ENCODE data around the gene CYTIP.

CYTIP gene

DNA sequence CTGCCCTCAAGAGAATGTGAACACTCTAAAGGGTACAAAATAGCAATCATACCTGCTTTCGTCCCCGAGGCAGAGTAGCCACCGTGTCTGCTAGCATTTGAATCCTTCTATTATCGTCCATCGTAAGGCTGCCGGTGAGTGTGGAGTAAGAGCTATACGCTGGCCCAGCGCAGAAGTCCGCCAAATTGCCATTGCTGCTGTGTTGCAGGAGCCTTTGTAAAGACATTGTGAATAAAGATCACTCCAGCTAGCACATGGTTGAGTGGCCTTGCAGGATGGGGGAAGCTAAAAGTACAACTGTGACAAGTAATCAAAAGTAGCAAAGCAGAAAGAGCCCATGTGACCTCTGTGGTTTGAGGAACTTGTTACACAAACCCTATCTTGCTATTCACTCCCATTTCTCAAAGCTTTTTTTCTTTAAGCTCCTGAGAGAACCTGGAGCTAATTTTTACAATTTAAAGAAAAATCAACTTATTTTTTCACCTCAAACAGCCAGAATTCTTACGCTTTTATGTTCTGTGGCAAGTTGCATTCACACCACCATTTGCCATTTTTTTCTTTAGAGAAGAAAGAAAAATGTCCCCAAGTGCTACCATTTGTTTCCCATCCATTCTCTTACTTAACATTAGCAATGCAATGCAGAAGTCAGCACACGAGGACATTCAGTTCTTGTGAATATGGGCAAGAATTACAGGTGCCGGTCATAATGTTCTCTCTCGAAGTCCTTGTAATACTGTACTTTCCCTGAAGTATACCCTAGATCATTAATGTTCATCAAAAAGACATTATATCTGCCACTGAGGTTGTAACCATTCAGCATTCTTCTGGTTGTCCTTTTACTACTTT lies at the start of gene CYTIP:
CYTIP (minus strand) TSS at position 295 of the 846 bp plus-strand sequence; CDS start at position 226, 69 bp downstream.
- no peak for DNase-seq (ENCODE audit: low spot score)

DNA sequence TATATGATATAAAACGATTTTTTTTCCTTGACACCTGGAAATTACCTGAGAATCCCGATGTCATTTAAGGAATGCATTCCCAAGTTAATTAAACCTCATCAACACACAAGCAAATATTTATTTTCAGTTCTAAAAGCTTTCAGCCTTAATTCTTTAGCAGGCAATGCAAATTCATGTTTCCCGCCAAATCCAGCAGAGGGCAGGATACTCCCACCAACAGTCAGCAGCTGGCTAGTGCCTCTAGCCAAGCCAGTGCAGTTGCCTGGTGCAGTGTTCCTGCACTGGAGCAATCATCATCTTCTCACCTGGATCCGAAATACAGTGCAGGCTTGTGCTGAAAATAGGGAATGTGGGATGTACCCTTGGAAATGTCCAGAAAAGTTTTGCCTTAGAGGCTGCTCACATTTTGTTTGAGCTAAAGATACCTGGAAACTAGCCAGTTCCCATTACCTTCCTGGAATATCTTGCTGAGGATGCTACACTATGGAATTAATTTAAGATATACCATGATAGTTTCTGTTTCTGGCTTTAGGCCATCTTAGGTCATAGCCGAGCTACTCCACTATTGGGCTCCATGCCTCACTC lies 48.4 kb upstream of the CYTIP start:
- DNase-seq (ENCODE audit: low spot score) = peak; percentile 78

DNA sequence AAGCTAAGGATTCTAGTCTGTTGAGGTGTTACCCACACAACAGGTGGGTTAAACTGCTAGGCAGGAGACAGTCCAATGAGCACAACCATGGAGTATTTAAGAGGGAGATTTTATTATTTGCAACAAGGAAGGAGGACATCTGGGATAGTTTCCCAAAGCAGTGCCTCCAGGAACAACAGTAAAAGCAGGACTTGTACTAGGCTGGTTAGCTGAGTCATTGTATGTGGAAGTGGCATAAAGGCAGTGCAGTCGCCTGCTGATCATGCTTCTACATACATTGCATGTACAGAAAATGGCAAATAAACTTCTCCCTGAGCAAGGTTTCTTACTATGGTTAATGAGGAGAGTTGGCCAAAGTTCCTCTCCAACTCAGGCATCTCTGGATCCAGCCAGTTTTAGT lies 46.1 kb upstream of the CYTIP start:
- no peak for DNase-seq (ENCODE audit: low spot score)

DNA sequence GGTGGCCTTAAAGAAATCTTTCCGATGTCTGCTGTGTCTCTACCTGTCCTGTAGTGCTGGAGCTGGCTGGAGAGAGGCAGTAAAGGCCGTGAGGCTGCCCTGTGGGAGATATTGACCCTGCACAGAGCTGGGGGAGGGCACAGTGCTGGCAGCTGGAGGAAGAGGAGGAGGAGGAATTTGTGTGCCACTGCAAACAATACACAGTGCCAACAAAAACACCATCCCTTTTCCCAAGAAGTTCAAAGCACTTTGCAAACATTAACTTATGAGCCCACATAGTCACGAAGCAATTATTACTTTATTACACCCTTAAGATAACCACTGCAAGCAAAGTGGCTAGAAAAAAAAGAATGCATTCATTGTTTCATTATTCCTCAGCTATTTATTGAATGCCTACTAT lies 45.0 kb upstream of the CYTIP start:
- no peak for DNase-seq (ENCODE audit: low spot score)

DNA sequence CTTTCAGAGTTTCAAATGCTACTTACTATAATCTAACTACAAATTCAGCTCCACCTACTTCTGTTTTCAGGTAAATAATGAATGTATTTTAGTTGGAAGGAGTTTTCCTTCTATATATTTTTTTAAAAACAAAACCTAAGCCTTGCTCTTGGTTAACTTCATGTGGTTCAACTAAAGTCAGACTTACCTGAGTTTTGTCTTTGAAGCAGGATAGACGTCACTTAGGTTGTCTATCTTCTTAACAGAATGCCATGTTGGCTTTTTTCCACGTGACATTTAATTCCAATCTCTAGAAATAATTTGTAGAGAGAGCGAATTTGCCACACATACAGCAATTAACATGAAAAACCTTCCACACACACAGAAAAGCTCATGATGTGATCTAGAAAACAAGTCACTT lies 43.9 kb upstream of the CYTIP start:
- DNase-seq (ENCODE audit: low spot score) = no peak

DNA sequence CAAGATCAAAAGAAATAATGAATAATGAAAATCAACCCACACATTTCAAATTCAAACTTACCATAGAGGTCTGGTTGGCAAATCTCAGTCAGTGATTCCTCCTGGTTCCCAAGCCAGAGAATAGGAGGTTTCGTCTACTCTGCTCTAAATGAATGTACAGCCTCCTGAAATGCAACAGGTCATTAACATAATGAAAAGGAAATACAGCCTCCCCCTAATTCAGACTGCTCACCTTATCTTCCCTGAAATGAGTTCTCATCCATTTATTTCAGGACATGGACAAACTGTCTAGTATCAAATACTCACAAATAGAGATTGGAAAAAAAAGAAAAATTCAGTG lies 43.4 kb upstream of the CYTIP start:
- no peak for DNase-seq (ENCODE audit: low spot score)

DNA sequence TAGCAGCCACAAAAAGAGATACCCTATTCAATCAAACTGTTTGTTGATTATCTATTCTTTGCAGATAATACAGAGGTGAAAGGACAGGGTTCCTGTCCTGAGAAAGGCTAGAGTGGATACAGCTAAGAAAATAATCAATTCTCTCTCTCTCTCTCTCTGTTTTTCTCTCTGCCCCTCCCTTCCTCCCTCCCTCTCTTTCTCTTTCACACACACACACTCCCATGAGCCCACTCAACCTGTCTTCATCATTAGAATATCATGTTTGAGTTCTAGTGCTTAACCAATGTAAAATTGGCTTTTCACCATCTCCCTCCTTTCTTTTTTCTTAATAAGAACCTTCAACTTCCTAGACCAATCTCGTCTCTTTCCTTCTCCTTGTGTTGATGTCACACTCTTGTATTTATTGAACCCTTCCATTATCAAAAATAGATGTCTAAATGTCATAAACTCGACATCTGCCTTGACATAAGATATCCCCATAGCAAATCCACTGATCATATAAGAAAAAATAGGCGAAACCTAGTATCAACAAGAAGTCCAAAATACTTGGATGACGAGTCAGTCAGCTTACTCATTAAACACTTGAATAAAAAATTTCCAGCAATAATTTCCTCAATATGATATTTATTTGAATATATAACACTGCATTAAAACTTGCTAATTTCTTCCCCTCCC lies 42.8 kb upstream of the CYTIP start:
- no peak for DNase-seq (ENCODE audit: low spot score)

DNA sequence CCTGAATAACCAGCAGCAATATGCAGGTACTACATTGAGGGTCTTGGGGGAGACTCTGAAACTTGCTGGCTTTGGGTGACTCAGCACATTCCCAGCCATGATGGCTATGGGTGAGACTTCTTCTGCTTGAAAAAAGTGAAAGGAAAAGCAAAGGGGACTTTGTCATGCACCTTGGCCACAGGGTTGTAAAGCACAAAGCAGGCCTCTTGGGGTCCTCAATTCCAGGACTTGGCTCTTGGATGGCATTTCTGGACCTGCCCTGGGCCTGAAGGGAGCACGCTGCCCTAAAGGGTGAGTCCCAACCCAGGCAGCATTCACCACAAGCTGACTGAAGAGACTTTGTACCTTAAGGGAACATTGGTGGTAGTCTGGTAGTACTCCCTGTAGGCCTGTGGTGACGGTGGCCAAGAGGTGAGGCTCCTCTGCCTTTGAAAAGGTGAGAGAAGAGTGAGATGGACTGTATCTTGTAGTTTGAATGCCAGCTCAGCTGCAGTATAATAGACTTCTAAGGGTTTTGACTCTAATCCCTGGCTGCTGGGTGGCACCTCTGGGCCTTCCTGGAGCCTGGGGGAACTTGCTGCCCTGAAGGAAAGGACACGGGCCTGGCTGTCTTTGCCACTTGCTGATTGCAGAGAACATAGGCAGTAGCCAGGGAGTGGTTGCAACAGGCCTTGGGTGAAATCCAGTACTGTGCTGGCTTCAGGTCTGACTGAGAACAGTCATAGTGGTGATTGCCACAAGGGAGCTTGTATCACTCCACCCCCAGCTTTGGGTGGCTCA lies 36.5 kb upstream of the CYTIP start:
- DNase-seq (ENCODE audit: low spot score) = peak; percentile 73

DNA sequence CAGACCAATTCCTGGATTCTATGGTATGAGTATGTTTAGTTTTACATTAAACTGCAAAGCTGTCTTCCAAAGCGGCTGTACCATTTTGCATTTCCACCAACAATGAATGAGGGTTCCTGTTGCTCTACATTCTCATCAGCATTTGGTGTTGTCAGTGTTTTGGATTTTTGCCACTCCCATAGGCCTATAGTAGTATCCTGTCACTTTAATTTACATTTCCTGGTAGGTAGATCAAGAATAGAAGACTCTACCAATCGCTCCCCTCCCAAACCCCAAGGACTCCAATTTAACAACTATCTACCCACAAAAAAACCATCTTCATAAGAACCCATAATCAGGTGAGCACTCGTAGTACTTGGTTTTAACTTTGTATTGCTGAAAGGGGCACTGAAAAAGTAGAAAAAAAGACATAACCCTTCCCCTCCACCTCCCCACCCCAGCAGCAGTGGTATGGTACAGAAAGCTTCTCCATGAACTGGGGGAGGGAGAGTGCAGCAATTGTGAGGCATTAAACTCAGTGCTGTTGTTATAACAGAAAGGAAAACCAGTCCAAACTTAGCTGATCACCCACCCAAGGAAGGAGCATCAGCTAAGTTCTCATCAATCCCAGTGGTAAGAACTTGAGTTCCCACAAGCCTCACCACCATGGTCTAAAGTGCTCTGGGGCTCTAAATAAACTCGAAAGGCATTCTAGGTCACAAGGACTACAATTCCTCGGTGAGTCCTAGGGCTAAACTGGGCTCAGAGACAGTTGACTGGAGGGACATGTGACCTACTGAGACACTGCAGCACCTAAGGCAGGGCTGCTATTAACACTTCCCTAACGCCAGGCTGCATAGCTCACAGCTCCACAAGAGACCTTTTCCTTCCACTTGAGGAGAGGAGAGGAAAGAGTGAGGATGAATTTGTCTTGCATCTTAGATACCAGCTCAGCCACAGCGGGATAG lies 35.5 kb upstream of the CYTIP start:
- DNase-seq (ENCODE audit: low spot score) = no peak

DNA sequence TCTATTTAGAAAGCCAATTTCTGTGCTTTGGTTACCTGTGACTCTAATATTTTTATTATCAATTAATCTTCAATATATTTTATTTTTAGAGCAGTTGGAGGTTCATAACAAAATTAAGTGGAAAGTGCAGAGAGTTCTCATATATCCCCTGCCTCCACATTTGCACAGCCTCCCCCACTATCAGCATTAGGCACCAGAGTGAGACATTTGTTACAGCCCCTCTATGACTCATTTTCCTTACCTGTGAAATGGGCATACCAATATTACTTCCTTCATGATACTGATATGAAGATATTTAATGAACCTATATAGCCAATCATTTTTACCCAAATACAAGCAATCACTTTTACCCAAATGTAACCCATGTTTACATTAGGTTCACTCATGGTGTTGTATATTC lies 34.0 kb upstream of the CYTIP start:
- DNase-seq (ENCODE audit: low spot score) = no peak

DNA sequence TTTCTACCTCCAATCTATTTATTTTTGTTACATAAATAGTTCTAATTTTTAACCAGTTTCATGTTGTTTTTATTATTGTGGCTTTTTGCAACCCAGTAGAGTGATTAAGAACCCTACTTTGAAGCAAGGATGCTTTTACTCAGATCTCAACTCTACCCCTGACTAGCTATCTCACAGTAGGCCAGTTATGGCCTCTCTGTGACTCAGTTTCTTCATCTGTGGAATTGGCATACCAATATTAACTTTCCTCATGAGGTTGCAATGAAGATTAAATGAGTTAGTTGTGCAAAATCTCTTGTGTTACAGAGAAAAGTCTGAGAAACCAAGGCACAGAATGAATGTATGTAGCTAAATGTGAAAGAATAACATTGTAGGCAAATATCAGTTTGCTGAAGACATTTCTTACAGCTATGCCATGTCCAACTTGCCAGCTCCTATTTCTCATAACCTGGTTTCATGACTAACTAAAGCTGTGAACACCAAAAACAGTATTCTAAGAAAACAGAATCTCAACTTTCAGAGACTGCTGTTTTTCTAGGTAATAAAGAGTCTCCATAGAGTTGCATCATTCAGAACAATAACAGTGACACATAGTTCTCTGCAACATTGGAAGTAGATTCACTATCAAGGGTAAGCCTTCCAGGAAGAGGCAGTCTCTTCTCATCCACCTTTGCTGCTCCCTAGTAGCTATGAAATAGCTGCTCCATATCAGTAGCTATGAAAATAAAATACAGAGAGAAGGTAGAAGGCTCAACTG lies 33.2 kb upstream of the CYTIP start:
- DNase-seq (ENCODE audit: low spot score) = peak; percentile 36

DNA sequence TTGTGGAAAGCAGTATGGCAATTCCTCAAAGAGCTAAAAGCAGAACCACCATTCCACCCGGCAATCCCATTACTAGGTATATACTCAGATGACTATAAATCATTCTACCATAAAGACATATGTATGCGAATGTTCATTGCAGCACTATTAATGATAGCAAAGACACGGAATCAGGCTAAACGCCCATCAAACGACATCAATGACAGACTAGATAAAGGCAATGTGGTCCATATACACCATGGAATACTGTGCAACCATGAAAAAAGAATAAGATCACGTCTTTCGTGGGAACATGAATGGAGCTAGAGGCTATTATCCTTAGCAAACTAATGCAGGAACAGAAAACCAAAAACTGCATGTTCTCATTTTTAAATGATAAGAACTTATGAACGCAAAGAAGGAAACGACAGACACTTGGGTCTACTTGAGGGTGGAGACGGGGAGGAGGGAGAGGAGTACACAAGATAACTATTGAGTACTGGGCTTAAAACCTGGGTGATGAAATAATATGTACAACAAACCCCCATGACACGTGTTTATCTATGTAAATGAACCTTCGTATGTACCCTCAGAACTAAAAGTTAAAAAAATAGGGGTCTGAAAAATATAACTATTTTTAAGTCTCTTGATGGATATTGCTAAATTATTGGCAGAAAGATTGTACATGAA lies 32.0 kb upstream of the CYTIP start:
- no peak for DNase-seq (ENCODE audit: low spot score)

DNA sequence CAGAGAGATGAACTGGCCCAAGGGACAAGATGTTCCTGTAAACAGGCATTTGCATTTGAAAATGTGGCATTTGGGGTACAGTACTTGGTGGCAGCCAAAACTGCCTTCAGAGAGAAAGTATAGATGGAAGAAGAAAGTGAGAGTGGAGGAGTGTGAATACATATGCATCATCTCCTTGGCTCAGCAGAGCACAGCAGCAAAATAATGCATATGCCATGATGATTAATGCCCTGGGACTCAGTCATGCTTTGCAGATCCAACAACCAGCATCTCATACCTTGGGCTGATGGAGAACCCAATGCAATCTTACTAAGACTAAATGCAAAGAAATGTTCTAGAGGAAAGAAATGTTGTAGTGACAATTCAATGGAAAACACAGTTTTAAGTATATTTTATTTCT lies 29.7 kb upstream of the CYTIP start:
- no peak for DNase-seq (ENCODE audit: low spot score)

DNA sequence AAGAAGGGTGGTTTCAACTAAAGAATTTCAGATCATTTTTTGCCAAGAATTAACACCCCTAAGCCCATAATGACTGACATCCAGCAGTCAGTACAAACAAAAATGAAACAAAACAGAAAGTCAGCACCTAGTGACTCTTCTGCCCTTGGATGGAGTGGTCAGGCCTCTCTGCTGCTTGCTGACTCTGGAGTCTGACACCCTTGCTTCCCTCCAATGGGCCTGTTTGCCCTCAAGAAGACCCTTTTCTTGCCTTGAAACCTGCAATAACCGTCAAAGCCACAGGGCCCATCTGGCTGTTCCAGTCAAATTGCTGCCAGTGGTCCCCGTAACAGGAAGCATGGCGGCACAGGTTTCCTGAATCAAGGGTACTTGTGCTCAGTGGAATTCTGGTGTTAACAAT lies 27.2 kb upstream of the CYTIP start:
- no peak for DNase-seq (ENCODE audit: low spot score)

DNA sequence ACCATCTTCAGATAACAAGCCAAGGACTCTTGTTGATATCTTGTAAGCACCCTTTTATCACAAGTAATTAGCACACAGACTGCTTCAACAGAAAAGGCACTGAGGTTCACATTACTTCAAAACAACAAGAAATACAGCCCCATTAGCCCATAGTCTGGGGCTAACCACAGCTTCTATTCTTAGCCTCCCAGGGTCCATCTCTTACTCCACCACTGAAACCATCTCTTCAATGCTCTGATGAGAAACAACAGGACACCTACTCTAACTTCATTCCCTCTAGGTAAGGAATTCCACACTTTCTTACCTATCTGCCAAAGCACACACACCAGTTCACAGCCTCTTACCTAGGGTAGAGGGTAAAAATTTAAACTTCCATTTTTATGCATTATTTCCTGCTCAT lies 26.4 kb upstream of the CYTIP start:
- DNase-seq (ENCODE audit: low spot score) = no peak

DNA sequence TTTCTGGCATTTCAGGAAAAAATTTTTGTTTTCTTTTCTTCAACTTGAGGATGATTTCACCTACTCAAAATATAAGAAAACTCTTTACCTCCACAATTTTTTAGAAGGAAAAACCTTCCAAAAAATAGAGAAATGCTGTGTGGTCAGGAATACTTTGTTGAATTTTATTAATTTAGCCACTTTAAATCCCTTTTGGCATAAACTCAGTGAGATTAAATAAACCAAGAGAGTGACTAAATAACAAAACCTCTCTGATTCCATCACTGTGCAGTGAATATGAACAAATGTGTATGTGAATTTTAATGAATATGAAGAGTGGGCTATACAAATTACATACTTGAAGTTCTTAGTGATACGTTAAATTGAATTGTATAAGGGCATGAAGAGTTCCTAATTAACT lies 25.8 kb upstream of the CYTIP start:
- no peak for DNase-seq (ENCODE audit: low spot score)

DNA sequence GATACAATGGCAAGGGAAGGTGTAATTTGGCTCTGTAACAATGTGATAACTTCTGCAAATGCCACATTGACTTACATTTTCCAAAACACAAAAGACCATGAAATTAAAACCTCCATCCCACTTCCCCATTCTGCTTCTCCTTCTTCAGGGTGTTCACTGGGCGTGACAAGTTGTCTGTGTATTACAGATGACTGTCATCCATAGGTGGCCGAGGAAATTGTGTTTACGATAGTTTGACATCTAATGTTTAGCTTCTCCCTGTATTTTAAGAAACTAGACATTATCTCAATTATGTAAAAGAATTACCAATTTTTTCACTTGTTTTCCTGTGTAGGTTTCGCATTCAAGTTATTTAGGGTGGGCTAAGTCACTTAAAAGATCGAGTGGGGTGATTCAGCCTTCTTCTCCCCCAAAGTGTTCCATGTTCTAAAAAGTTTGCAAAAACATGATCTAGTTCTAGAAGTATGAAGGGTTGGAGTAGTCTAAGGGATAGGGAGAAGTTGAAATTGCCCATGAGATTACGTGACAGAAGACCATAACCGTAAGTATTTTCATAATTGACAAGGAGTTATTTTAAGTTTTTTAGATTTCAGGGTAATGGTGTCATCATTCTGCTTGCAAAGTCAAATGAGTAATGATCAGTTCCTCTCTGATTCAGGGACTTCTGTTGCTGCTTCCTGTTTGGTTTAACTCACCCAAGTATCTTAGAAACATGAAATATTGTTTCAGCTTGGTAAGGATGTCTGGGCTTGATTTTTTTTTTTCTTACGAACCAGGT lies 25.2 kb upstream of the CYTIP start:
- peak; percentile 72 for DNase-seq (ENCODE audit: low spot score)

DNA sequence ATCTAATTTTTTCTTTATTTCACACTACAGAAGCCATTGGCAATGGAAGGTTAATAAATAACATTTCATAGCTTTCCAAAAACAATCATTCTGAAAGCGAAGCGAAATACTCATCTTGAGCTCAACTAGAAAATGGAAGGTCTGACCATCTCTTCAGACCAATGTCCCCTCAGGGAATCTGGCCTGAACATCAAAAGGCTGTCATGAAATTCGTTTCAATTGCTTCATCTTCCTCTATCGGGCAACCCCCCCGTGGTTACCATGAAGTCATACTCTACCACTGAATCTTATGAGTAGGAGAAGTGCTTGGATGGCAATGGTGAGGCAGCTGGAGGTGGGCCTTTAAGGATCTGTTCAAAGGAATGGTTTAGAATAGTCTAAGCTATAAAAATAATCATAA lies 22.9 kb upstream of the CYTIP start:
- DNase-seq (ENCODE audit: low spot score) = no peak

DNA sequence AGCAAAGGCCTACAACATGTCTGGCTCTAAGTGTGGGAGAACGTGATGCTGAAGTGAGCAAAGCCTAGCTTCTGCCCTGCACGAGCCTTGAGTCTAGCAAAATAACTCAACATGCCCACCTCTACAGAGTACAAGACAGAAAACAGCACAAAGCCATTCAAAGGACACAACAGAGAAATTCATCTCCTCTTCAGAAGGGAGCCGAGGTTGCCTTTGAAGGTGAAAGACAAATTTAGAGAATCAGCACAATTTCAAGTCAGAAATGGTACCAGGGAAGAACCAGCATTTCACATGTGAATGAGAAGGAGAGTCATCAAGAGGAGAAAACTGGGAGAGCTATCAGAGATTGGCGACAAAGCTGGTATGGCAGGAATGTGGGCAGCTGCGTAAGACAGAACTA lies 21.7 kb upstream of the CYTIP start:
- no peak for DNase-seq (ENCODE audit: low spot score)
